GM19099 (cell line): ENCODE data around the gene LIMCH1.

Source experiments
- POLR2A ChIP-seq: IDR thresholded peaks from 3 replicates; pipeline ENCODE4 v1.6.1; 2011; ENCODE audit warnings: low read depth; ENCODE audit not compliant: insufficient read length; ENCODE audit errors: extremely low read depth

LIMCH1 gene

DNA sequence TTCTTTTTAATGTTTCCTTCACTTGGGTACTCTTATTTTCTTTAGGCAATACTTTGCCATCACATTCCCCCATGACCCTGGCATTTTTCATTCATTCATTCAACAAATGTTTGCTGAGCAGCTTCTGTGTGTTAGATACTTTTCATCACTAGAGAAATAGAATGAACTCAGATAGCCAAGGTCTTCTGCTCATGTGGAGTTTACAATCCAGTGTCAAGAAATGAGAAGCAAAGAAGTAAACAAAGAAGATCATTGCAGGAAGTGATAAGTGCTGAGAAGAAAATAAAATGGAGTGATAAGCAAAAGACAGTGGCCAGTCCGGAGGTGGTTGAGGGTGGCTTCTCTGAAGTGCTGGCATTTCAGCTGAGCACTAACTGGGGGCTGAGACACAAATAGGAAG is 63.1 kb downstream of the LIMCH1 start:
- TF ChIP-seq POLR2A, result no peak

DNA sequence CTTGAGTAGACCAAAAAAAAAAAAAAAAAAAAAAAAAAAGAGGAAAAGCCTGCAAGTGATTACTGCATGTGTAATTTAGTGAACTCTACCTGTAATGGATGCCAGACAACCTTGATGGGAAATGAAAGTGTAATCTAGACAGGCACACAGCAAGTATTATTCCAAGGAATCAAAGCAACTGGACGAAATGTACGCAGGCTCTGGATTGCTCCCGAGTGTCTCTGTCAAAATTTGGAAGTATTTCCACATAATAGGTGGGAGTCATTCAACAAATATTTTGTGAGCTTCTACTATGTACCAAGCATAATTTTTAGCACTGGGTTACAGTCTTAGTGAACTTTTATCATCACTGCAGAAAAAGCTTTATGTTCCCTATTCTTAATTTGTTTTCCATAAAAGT is 64.2 kb downstream of the LIMCH1 start:
- TF ChIP-seq POLR2A, result no peak

DNA sequence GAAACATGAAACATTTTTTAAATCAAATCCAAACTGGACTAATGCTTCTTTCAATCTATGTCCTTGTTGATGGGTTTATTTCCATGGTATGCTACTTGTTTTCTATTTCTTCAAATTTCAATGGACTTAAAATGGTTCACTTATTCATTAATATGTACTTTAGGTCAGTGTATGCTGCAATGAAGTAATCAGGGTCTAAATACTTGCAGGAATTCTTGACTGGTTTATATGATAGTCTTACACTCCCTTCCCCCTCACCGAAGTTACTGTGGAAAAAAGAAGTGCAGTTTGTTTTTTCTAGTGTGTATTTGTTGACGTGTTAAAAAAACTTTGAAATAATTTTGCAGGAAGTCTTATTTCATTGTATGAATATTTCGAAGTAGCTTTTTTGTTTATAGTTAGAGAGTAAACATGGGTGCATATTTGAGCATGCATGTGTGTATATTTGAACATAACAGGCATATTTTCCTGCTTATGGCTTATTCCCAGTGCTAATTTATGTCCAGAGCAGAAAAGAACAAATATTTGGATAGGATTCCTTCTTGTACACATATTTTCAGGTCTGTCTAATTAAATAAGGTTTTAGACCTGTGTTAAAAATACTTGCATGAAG is 65.0 kb downstream of the LIMCH1 start:
- TF ChIP-seq POLR2A, result no peak

DNA sequence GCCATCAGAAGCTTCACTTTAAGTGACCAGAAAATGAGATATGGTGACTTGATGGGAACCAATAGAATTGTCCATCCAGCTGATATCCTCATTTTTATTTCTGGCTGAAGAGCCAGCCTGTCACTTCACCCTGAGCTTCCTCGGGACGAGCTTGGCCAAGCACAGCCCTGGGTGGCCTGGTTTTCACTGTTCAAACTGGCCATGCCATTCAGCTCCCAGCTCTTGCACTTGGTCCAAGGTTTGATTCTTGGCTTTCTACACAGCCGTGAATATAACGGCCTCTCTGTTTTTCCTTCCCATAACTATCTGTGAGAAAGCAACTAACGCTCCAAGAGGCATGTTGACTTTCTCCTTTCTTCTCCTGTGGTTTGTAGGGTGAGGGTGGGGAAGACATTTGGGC is 71.9 kb downstream of the LIMCH1 start:
- no peak for TF ChIP-seq POLR2A

DNA sequence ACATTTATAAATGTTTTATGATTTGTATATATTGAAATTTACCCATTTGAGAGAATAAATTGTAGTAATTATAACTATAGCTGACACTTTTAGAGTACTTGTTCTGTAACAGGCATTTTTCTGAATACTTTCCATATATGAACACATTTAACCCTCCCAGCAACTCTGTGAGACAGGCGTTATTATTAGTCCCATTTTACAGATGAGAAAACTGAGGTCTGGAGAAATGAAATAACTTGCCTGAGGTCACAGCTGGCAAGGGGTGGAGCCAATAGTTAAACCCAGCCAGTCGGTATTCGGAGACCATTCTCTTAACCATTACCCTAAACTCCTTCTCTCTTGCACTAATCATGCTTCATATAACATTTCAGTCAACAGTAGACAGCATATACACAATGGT is 72.5 kb downstream of the LIMCH1 start:
- TF ChIP-seq POLR2A, result no peak

DNA sequence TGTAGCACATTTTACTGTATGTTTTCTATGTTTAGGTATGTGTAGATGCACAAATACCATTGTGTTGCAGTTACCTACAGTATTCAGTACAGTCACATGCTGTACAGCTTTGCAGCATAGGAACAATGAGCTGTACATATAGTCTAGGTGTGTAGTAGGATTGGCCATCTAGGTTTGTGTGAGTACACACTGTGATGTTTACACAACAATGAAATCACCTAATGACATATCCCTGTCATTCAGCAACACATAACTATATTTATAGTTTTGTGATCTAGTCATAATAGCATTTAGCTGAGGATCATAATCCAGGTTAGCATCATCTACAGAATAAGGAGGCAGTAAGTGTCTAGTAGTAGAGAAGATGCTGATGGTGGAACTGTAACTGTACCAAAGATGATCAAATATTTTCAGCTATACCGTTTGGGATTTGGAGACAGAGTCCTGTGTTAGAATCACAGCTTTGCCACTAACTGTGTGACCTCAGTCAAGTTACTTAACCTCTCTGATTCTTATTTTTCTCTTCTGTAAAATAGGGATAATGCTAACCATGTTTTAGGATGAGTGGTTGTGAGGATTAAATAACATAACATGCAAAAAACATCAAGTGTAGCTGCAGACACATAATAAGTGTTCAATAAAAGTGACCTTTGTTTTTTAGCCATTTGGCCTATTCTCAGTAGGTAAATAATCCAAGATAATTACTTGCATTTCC is 73.3 kb downstream of the LIMCH1 start:
- TF ChIP-seq POLR2A, result no peak

DNA sequence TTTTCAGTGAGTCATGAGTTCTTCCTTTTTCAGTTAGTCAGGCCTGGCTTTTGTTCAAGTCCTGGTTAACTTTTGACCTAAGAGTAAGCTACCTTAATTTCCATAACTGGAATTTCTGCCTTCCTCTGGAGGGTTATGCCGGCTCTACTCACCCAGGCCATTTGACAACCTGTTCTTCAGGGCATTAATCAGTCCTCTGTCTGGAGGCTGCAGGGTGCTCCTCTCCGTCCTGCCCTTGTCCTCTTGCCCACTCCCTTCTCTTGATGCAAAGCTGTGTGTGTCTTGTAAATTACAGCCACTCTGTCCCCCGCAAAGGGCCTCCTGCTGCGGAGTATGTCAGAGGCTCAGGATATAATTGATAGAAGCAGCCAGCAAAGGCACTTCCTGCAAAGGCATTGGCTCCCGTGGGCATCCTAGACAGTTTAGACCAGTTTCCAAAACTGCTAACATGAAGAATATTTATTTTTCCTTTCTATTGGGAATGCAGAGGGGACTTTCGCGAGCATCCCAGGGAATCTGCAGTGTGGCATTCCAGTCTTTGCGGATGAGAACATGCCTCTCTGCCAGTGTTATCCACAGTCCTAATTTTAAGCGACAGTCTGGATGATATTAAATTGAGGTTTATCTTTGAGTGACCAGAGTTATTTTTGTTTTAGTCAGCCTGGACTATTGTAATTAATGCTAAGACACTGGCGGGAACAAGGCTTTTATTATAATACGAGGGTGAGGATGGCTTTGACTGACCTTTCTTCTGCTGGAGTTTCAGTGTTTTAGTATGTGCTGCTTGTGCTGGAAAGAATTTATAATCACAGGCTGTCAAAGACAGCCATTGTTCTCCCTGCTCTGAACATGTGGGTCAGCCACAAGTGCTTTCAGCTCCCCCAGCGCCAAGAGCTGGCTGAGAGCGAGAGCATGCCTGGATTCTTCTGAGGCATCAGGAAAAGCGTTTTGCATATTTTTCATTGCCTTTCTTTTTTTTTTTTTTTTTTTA is 74.2 kb downstream of the LIMCH1 start:
- no peak for TF ChIP-seq POLR2A

DNA sequence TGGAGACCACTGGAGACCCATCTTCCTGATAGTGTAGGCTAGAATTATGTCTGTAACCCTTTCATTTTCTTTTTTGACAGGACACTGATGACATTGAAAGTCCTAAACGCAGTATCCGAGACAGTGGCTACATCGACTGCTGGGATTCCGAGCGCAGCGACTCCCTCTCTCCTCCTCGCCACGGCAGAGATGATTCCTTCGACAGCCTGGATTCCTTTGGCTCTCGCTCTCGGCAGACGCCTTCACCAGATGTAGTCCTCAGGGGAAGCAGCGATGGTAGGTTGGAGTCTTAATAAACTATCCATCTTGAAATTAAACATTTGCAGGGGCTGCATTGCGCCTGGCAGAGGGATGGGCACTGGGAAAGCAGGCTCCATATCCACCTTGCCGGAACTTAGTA is 75.4 kb downstream of the LIMCH1 start:
- TF ChIP-seq POLR2A, result no peak

DNA sequence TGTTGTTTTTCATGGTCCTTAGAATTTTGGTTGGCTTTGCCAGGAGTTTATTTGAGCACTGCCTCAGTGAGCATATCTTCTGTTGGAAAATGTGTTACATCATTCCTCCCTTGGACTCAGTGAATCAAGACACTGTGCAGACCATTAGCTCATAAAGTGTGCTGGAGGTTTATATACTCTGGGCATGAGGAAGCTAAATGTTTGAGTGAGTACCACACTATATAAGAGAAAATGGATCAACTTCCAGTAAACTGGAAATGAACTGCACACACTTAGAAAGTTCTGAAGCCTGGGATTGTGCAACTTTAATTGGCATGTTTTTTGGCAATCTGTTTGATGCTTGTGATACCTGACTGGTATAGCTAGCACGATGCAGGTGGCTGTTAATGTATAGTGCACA is 75.9 kb downstream of the LIMCH1 start:
- TF ChIP-seq POLR2A, result no peak

DNA sequence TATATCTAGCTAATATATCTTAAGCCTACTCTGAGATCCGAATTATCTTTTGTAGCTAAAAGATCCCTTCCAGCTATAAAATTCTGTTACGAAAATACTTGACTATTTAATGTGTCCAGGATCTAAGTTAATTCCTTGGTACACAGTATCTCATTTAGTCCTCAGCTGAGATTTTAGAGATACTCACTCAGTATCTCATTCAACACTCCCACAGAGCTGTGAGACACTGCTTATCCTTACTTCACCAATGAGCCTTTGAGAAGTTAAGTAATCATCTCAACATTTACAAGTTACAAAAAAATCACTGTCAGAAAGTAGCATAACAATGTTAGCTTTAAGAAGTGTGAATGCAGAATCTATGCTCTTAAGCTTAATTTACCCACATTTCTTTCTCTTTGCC is 76.6 kb downstream of the LIMCH1 start:
- no peak for TF ChIP-seq POLR2A

DNA sequence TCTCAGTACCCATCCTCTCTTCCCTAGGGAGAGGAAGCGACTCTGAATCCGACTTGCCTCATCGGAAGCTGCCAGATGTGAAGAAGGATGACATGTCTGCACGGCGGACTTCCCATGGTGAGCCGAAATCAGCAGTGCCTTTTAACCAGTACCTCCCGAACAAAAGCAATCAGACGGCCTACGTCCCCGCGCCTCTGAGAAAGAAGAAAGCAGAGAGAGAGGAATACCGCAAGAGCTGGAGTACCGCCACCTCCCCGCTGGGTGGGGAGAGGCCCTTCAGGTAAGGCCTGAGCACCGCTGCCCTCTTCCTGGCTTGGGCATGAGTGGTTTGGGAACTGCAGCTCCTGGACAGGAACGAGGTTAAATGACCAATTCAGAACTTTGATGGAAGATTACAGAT is 81.2 kb downstream of the LIMCH1 start:
- TF ChIP-seq POLR2A, result no peak

DNA sequence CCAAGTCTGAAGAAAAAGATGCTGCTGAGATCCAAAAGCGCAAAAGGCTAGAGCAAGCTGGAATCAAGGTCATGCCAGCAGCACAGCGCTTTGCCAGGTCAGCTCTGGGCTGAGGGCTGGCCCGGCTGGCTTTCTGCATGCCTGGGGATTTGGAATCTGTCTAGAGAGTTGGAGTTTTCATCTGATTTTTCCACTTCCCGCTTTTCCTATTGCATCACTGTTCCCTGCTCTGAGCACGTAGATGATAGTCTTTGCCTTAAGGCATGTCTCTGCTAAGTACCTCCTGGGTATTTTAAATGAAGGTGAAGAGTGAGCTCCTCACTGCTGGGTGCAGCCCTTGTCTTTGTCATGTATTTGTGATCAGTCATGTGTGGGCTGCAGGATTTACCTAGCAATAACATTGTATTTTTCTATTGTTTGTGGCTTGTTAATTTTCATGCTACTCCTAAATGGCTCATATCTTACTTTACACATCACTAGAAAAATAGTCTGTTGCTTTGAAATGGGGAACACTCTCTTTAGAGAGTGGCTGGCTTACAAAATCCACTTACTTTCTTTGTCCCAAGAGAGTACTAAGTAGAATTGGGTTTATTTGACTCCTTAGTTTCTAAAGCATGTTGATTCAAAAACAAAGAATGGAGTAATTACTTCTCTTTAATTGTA is 82.8 kb downstream of the LIMCH1 start:
- no peak for TF ChIP-seq POLR2A

DNA sequence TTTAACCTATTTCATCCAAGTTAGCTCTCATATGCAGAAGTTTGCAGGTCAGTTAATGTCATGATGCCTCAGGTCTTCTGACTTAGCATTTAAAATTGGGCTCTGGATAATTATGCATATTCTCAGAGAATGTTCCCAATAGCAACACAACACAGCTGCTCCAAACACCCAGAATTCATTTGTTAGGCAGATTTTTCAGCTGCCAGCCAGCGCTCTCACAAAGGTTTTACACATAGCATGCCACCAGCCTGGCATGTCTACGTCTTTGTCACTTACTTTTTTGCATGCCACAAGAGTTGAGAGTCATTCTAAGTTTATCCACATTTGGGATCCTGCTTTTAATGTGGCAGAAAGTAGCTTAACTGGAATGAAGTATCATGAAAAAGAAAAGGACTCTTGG is 84.8 kb downstream of the LIMCH1 start:
- no peak for TF ChIP-seq POLR2A

DNA sequence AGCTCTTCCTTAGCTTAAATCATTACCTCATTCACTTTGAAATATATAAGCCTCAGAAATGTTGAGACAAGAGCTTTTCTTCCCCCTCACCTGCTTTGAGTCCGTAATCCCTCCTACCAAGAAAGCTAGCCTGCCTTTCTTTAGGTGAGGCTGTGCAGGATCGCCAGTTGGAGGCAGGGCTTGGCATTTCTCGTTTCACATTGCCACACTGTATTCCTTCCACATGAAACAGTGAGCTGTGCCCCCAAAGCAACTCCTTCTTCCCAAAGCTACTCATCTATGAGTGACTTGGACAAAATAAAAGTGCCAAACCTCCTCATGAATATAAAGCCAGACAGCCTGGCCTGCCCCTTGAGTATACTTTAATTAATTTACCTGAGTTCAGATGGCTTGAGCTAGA is 86.8 kb downstream of the LIMCH1 start:
- no peak for TF ChIP-seq POLR2A

DNA sequence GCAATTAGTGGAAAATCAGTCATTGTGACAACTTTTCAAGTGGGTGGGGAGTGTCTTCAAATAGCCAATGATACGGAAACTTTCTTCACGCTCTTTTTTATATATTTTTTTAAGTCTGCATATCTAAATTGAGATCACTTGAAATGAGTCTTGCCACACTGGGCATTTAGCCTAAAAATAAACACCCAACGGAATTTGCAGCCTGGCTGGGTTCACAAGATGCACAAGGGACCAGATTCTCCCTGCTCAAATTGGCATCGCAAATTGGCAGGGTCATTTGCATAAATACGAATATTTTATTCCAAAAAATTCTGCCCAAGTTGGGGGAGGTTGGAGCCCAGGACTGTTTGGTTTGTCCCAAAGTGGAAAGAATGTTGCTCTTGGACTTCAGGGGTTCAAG is 87.6 kb downstream of the LIMCH1 start:
- no peak for TF ChIP-seq POLR2A

DNA sequence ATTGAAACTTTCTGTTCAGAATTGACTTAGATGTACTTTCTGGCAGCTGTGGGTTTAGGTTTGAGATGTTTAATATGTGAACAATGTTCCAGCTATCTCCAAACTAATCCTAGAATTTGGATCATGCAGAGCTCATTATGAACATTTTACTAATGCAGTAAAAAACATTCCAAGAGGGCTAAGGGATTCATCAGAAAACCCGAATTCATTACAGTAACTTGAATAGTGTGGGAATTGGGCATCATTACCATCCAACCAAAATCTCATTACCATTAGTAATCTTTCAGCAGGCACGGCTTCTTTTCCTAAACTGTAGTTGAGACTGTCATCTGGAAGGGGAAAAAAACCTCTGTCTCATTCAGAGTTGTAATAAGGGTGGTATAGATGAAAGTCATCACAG is 91.0 kb downstream of the LIMCH1 start:
- TF ChIP-seq POLR2A, result no peak

DNA sequence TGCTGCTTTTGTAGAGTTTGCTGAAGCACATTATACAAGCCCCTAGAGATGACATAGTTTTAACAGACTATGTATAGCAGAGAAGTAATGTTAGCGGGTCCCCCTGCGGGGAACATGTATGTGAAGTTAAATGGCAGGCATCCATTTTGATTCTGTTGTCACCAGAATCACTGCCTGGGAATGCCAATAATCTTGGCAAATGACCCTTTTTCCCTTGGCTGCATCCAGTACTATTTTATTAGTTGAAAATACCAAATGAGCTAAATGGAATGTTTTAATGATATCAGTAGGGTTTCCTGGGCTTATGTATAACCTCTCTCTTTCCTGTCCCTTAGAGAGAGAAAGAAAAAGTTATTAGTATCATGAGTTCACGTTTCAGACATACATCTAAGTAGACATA is 93.6 kb downstream of the LIMCH1 start:
- TF ChIP-seq POLR2A, result no peak
